ENCODE measurements around the gene CLN3. TPM values are rescaled to one million over a fixed set of nuclear protein-coding genes. Genes with fewer than 3 reads are reported as not detected.

CLN3 gene
- total and polyA plus RNA-seq, 2 of the 13 experiments (the other 11 are each of a cell fraction or from before 2014, with no cell fraction given): 23.4 to 46.8 TPM

DNA sequence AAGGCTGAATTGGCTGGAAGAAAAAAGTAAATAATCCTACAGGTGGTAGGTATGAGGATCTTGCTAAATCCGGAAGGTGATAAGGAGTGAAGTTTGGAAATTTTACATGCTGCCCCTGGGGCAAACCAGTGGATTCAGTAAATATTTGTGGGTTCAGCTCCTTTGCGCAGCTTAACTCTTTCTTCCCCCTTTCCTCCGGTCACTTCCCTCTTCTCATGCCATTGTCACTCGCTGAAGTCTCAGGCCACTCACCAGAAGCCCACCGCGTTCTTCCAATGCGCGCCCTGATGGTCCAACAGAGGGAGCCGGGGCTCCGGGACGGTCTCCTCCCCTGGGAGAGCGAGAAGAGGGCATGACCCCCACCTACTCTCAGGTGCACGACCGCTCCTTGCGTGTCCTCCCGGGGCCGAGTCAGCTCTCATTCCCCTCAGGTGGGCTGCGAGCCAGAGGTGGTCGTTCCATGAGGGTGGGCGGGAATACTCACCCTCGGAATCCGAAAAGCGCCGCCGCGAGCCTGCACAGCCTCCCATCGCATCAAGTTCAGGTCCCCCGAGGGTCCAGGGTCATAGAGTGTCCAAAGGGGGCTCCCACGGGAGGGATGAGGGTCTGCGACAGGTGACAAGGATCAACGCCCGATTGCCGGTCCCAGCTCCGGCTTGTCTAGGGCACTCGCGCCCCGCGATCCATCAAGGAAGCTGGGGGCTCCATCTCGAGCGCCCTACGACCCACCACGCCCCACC is 474 bp downstream of the CLN3 start (continued):
- TF ChIP-seq ZNF326 (CRISPR knock-in tag; IDR thresholded peaks at IDR 0.05; ENCODE audit: borderline replicate concordance): no peak
- TF ChIP-seq ZBTB39 (CRISPR knock-in tag; IDR thresholded peaks at IDR 0.05): no peak
- TF ChIP-seq, protein P1, sequence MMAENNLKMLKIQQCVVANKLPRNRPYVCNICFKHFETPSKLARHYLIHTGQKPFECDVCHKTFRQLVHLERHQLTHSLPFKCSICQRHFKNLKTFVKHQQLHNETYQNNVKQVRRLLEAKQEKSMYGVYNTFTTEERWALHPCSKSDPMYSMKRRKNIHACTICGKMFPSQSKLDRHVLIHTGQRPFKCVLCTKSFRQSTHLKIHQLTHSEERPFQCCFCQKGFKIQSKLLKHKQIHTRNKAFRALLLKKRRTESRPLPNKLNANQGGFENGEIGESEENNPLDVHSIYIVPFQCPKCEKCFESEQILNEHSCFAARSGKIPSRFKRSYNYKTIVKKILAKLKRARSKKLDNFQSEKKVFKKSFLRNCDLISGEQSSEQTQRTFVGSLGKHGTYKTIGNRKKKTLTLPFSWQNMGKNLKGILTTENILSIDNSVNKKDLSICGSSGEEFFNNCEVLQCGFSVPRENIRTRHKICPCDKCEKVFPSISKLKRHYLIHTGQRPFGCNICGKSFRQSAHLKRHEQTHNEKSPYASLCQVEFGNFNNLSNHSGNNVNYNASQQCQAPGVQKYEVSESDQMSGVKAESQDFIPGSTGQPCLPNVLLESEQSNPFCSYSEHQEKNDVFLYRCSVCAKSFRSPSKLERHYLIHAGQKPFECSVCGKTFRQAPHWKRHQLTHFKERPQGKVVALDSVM (CRISPR knock-in tag; IDR thresholded peaks at IDR 0.05): peak; percentile 5; the same call in 1 of the 2 replicates
- TF ChIP-seq ZNF460 (CRISPR knock-in tag; IDR thresholded peaks at IDR 0.05; ENCODE audit: borderline replicate concordance): no peak
- no peak for TF ChIP-seq ZFP36L2 (CRISPR knock-in tag; IDR thresholded peaks at IDR 0.05)
- no peak for TF ChIP-seq FOSL1 (CRISPR knock-in tag; IDR thresholded peaks at IDR 0.05; ENCODE audit: borderline replicate concordance)
- TF ChIP-seq TARDBP (CRISPR knock-in tag; IDR thresholded peaks at IDR 0.05): peak; percentile 11; the same call in 1 of the 2 replicates
- TF ChIP-seq, protein P2, sequence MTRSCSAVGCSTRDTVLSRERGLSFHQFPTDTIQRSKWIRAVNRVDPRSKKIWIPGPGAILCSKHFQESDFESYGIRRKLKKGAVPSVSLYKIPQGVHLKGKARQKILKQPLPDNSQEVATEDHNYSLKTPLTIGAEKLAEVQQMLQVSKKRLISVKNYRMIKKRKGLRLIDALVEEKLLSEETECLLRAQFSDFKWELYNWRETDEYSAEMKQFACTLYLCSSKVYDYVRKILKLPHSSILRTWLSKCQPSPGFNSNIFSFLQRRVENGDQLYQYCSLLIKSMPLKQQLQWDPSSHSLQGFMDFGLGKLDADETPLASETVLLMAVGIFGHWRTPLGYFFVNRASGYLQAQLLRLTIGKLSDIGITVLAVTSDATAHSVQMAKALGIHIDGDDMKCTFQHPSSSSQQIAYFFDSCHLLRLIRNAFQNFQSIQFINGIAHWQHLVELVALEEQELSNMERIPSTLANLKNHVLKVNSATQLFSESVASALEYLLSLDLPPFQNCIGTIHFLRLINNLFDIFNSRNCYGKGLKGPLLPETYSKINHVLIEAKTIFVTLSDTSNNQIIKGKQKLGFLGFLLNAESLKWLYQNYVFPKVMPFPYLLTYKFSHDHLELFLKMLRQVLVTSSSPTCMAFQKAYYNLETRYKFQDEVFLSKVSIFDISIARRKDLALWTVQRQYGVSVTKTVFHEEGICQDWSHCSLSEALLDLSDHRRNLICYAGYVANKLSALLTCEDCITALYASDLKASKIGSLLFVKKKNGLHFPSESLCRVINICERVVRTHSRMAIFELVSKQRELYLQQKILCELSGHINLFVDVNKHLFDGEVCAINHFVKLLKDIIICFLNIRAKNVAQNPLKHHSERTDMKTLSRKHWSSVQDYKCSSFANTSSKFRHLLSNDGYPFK (CRISPR knock-in tag; IDR thresholded peaks at IDR 0.05; ENCODE audit: borderline replicate concordance): peak; percentile 14; the same call in 1 of the 2 replicates
- TF ChIP-seq ZFP91 (CRISPR knock-in tag; IDR thresholded peaks at IDR 0.05; ENCODE audit: borderline replicate concordance): no peak; the same call in 1 of the 2 replicates
- 0 out of 2 replicates have a peak, but pooled peaks have one; percentile 20 for TF ChIP-seq AKAP8 (CRISPR knock-in tag; IDR thresholded peaks at IDR 0.05)
- TF ChIP-seq, protein P3, sequence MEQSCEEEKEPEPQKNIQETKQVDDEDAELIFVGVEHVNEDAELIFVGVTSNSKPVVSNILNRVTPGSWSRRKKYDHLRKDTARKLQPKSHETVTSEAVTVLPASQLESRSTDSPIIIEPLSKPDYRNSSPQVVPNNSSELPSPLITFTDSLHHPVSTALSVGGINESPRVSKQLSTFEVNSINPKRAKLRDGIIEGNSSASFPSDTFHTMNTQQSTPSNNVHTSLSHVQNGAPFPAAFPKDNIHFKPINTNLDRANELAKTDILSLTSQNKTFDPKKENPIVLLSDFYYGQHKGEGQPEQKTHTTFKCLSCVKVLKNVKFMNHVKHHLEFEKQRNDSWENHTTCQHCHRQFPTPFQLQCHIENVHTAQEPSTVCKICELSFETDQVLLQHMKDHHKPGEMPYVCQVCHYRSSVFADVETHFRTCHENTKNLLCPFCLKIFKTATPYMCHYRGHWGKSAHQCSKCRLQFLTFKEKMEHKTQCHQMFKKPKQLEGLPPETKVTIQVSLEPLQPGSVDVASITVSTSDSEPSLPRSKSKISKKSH (CRISPR knock-in tag; IDR thresholded peaks at IDR 0.05; ENCODE audit: borderline replicate concordance): peak; percentile 43; the same call in 1 of the 2 replicates
- no peak for TF ChIP-seq BHLHE40 (IDR thresholded peaks at IDR 0.05; ENCODE audit: low read length)
- TF ChIP-seq ERF (CRISPR knock-in tag; IDR thresholded peaks at IDR 0.05): no peak
- no peak for TF ChIP-seq FOXM1 (CRISPR knock-in tag; IDR thresholded peaks at IDR 0.05)
- TF ChIP-seq, protein P4, sequence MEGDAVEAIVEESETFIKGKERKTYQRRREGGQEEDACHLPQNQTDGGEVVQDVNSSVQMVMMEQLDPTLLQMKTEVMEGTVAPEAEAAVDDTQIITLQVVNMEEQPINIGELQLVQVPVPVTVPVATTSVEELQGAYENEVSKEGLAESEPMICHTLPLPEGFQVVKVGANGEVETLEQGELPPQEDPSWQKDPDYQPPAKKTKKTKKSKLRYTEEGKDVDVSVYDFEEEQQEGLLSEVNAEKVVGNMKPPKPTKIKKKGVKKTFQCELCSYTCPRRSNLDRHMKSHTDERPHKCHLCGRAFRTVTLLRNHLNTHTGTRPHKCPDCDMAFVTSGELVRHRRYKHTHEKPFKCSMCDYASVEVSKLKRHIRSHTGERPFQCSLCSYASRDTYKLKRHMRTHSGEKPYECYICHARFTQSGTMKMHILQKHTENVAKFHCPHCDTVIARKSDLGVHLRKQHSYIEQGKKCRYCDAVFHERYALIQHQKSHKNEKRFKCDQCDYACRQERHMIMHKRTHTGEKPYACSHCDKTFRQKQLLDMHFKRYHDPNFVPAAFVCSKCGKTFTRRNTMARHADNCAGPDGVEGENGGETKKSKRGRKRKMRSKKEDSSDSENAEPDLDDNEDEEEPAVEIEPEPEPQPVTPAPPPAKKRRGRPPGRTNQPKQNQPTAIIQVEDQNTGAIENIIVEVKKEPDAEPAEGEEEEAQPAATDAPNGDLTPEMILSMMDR (CRISPR knock-in tag; IDR thresholded peaks at IDR 0.05): peak; percentile 78
- peak; percentile 68 for TF ChIP-seq STAG1 (CRISPR knock-in tag; IDR thresholded peaks at IDR 0.05)

Data from HepG2 (cell line).